ENCODE data around the gene GNB1.

DNA sequence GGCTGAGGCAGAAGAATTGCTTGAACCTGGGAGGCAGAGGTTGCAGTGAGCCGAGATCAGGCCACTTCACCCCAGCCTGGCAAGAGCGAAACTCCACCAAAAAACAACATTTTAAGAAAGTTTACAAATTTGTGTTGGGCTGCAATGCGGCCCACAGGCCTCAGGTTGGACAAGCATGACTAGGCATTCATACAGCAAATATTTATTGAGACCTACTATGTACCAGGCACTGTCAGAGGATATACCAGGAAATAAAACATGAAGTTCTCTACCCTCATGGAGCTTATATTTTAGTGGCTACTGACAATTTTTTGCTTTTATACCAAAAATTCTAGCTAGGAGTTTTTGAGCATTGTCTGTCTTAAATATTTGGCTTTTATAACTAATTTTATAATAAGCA is 23.7 kb downstream of the GNB1 start:
- TF ChIP-seq, protein P1, sequence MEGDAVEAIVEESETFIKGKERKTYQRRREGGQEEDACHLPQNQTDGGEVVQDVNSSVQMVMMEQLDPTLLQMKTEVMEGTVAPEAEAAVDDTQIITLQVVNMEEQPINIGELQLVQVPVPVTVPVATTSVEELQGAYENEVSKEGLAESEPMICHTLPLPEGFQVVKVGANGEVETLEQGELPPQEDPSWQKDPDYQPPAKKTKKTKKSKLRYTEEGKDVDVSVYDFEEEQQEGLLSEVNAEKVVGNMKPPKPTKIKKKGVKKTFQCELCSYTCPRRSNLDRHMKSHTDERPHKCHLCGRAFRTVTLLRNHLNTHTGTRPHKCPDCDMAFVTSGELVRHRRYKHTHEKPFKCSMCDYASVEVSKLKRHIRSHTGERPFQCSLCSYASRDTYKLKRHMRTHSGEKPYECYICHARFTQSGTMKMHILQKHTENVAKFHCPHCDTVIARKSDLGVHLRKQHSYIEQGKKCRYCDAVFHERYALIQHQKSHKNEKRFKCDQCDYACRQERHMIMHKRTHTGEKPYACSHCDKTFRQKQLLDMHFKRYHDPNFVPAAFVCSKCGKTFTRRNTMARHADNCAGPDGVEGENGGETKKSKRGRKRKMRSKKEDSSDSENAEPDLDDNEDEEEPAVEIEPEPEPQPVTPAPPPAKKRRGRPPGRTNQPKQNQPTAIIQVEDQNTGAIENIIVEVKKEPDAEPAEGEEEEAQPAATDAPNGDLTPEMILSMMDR (IDR thresholded peaks at IDR 0.05), result no peak
- no peak for TF ChIP-seq POLR2A (IDR thresholded peaks at IDR 0.05)
